SK-N-SH treated with all-trans-retinoic acid at 6 μM for 48 hours (cell line): ENCODE measurements around the gene SPATS2L.

Experiments
- ATAC-seq: fragments of 200-7000 bp; cut with Tn5 transposase; 3 replicates; pipeline ENCODE4 v1.9.1; 2020; ENCODE audit warnings: mild to moderate bottlenecking, moderate library complexity
- ARNTL ChIP-seq: fragments of 450-650 bp; formaldehyde crosslinking; IDR thresholded peaks from 2 replicates; pipeline ENCODE4 v1.5.0; 2020; ENCODE audit warnings: low read depth, mild to moderate bottlenecking, moderate library complexity, borderline replicate concordance
- CSDC2 ChIP-seq: fragments of 250-450 bp; sonication (Bioruptor Pico); IDR thresholded peaks from 2 replicates; pipeline ENCODE4 v1.5.0; 2020; ENCODE audit warnings: mild to moderate bottlenecking, moderate library complexity
- GLIS3 ChIP-seq: fragments of 250-450 bp; sonication (Bioruptor Pico); IDR thresholded peaks from 2 replicates; pipeline ENCODE4 v1.5.0; 2020; ENCODE audit warnings: mild to moderate bottlenecking, moderate library complexity
- ISL1 ChIP-seq: fragments of 250-450 bp; sonication (Bioruptor Pico); IDR thresholded peaks from 2 replicates; pipeline ENCODE4 v2.1.2; 2022; ENCODE audit warnings: mild to moderate bottlenecking, moderate library complexity
- OSR1 ChIP-seq: fragments of 250-450 bp; sonication (Bioruptor Pico); IDR thresholded peaks from 2 replicates; pipeline ENCODE4 v1.8.0; 2022; ENCODE audit warnings: moderate library complexity, mild to moderate bottlenecking, inconsistent platforms
- RARB ChIP-seq: fragments of 250-450 bp; sonication (Bioruptor Pico); IDR thresholded peaks from 2 replicates; pipeline ENCODE4 v1.8.0; 2021; ENCODE audit warnings: mild to moderate bottlenecking, moderate library complexity
- SNAI2 ChIP-seq: fragments of 250-450 bp; sonication (Bioruptor Pico); IDR thresholded peaks from 2 replicates; pipeline ENCODE4 v1.5.0; 2020; ENCODE audit warnings: mild to moderate bottlenecking, moderate library complexity
- TCF4 ChIP-seq: fragments of 250-450 bp; sonication (Bioruptor Pico); IDR thresholded peaks from 2 replicates; pipeline ENCODE4 v1.8.0; 2021; ENCODE audit warnings: mild to moderate bottlenecking, moderate library complexity, borderline replicate concordance
- TOX ChIP-seq: fragments of 250-450 bp; sonication (Bioruptor Pico); IDR thresholded peaks from 2 replicates; pipeline ENCODE4 v1.8.0; 2021; ENCODE audit warnings: mild to moderate bottlenecking, moderate library complexity, borderline replicate concordance
- ZC3H10 ChIP-seq: fragments of 250-450 bp; sonication (Bioruptor Pico); IDR thresholded peaks from 2 replicates; pipeline ENCODE4 v1.5.1; 2021; ENCODE audit warnings: mild to moderate bottlenecking, moderate library complexity
- ZFP3 ChIP-seq: fragments of 250-450 bp; sonication (Bioruptor Pico); IDR thresholded peaks from 2 replicates; pipeline ENCODE4 v1.5.0; 2020; ENCODE audit warnings: mild to moderate bottlenecking, moderate library complexity
- ZFP30 ChIP-seq: fragments of 450-650 bp; formaldehyde crosslinking; IDR thresholded peaks from 2 replicates; pipeline ENCODE4 v1.5.0; 2022; ENCODE audit warnings: mild to moderate bottlenecking, moderate library complexity
- ZNF8 ChIP-seq: fragments of 450-650 bp; formaldehyde crosslinking; IDR thresholded peaks from 2 replicates; pipeline ENCODE4 v1.5.0; 2020; ENCODE audit warnings: mild to moderate bottlenecking, moderate library complexity
- TF ChIP-seq, protein P1 (sequence below): fragments of 250-450 bp; sonication (Bioruptor Pico); IDR thresholded peaks from 2 replicates; pipeline ENCODE4 v1.5.1; 2020; ENCODE audit warnings: low read depth, mild to moderate bottlenecking, moderate library complexity
- TF ChIP-seq, protein P2 (sequence below): fragments of 250-450 bp; sonication (Bioruptor Pico); IDR thresholded peaks from 2 replicates; pipeline ENCODE4 v1.5.0; 2020; ENCODE audit warnings: mild to moderate bottlenecking, moderate library complexity
- TF ChIP-seq, protein P3 (sequence below): fragments of 250-450 bp; sonication (Bioruptor Pico); IDR thresholded peaks from 2 replicates; pipeline ENCODE4 v1.8.0; 2021; ENCODE audit warnings: low read depth, mild to moderate bottlenecking, moderate library complexity, borderline replicate concordance
- TF ChIP-seq, protein P4 (sequence below): fragments of 250-450 bp; sonication (Bioruptor Pico); IDR thresholded peaks from 2 replicates; pipeline ENCODE4 v1.8.0; 2020; ENCODE audit warnings: mild to moderate bottlenecking, moderate library complexity, borderline replicate concordance
- TF ChIP-seq, protein P5 (sequence below): fragments of 250-450 bp; sonication (Bioruptor Pico); IDR thresholded peaks from 2 replicates; pipeline ENCODE4 v1.5.1; 2021; ENCODE audit warnings: mild to moderate bottlenecking, moderate library complexity

SPATS2L gene

DNA sequence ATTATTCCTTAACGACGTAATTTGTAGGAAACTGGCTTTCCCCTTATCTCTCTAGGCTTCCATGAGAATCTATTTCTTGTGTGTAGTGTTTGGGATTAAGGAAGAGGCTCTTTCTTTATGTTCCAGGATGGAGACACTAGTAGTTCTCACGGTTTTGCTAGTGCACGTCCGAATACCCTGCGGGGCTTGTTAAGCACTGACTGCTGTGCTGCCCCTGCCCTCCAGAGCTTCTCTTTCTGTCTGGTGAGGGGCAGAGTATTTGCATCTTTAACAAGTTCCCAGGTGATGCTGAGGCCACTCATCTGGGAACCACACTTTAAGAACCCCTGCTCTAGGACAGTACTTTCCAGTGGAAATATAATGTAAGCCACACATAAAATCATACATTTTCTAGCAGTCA is 76.4 kb downstream of the SPATS2L start:
- no peak for ATAC-seq
- TF ChIP-seq GLIS3 (CRISPR knock-in tag), result no peak
- TF ChIP-seq OSR1, result no peak
- TF ChIP-seq, protein P1, sequence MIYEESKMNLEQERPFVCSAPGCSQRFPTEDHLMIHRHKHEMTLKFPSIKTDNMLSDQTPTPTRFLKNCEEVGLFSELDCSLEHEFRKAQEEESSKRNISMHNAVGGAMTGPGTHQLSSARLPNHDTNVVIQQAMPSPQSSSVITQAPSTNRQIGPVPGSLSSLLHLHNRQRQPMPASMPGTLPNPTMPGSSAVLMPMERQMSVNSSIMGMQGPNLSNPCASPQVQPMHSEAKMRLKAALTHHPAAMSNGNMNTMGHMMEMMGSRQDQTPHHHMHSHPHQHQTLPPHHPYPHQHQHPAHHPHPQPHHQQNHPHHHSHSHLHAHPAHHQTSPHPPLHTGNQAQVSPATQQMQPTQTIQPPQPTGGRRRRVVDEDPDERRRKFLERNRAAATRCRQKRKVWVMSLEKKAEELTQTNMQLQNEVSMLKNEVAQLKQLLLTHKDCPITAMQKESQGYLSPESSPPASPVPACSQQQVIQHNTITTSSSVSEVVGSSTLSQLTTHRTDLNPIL (CRISPR knock-in tag), result no peak
- TF ChIP-seq CSDC2 (CRISPR knock-in tag), result no peak
- no peak for TF ChIP-seq ARNTL (CRISPR knock-in tag)
- TF ChIP-seq ZNF8, result no peak
- no peak for TF ChIP-seq SNAI2
- TF ChIP-seq, protein P2, sequence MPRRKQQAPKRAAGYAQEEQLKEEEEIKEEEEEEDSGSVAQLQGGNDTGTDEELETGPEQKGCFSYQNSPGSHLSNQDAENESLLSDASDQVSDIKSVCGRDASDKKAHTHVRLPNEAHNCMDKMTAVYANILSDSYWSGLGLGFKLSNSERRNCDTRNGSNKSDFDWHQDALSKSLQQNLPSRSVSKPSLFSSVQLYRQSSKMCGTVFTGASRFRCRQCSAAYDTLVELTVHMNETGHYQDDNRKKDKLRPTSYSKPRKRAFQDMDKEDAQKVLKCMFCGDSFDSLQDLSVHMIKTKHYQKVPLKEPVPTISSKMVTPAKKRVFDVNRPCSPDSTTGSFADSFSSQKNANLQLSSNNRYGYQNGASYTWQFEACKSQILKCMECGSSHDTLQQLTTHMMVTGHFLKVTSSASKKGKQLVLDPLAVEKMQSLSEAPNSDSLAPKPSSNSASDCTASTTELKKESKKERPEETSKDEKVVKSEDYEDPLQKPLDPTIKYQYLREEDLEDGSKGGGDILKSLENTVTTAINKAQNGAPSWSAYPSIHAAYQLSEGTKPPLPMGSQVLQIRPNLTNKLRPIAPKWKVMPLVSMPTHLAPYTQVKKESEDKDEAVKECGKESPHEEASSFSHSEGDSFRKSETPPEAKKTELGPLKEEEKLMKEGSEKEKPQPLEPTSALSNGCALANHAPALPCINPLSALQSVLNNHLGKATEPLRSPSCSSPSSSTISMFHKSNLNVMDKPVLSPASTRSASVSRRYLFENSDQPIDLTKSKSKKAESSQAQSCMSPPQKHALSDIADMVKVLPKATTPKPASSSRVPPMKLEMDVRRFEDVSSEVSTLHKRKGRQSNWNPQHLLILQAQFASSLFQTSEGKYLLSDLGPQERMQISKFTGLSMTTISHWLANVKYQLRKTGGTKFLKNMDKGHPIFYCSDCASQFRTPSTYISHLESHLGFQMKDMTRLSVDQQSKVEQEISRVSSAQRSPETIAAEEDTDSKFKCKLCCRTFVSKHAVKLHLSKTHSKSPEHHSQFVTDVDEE, result no peak
- TF ChIP-seq, protein P3, sequence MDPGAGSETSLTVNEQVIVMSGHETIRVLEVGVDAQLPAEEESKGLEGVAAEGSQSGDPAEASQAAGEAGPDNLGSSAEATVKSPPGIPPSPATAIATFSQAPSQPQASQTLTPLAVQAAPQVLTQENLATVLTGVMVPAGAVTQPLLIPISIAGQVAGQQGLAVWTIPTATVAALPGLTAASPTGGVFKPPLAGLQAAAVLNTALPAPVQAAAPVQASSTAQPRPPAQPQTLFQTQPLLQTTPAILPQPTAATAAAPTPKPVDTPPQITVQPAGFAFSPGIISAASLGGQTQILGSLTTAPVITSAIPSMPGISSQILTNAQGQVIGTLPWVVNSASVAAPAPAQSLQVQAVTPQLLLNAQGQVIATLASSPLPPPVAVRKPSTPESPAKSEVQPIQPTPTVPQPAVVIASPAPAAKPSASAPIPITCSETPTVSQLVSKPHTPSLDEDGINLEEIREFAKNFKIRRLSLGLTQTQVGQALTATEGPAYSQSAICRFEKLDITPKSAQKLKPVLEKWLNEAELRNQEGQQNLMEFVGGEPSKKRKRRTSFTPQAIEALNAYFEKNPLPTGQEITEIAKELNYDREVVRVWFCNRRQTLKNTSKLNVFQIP, result no peak
- TF ChIP-seq ZFP3, result no peak
- TF ChIP-seq ZFP30, result no peak
- TF ChIP-seq TCF4, result no peak
- TF ChIP-seq, protein P4, sequence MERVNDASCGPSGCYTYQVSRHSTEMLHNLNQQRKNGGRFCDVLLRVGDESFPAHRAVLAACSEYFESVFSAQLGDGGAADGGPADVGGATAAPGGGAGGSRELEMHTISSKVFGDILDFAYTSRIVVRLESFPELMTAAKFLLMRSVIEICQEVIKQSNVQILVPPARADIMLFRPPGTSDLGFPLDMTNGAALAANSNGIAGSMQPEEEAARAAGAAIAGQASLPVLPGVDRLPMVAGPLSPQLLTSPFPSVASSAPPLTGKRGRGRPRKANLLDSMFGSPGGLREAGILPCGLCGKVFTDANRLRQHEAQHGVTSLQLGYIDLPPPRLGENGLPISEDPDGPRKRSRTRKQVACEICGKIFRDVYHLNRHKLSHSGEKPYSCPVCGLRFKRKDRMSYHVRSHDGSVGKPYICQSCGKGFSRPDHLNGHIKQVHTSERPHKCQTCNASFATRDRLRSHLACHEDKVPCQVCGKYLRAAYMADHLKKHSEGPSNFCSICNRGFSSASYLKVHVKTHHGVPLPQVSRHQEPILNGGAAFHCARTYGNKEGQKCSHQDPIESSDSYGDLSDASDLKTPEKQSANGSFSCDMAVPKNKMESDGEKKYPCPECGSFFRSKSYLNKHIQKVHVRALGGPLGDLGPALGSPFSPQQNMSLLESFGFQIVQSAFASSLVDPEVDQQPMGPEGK (CRISPR knock-in tag), result no peak
- no peak for TF ChIP-seq RARB (CRISPR knock-in tag)
- TF ChIP-seq ISL1 (CRISPR knock-in tag), result no peak
- TF ChIP-seq ZC3H10 (CRISPR knock-in tag), result no peak
- TF ChIP-seq, protein P5, sequence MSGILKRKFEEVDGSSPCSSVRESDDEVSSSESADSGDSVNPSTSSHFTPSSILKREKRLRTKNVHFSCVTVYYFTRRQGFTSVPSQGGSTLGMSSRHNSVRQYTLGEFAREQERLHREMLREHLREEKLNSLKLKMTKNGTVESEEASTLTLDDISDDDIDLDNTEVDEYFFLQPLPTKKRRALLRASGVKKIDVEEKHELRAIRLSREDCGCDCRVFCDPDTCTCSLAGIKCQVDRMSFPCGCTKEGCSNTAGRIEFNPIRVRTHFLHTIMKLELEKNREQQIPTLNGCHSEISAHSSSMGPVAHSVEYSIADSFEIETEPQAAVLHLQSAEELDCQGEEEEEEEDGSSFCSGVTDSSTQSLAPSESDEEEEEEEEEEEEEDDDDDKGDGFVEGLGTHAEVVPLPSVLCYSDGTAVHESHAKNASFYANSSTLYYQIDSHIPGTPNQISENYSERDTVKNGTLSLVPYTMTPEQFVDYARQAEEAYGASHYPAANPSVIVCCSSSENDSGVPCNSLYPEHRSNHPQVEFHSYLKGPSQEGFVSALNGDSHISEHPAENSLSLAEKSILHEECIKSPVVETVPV (CRISPR knock-in tag), result no peak
- TF ChIP-seq TOX (CRISPR knock-in tag), result no peak

DNA sequence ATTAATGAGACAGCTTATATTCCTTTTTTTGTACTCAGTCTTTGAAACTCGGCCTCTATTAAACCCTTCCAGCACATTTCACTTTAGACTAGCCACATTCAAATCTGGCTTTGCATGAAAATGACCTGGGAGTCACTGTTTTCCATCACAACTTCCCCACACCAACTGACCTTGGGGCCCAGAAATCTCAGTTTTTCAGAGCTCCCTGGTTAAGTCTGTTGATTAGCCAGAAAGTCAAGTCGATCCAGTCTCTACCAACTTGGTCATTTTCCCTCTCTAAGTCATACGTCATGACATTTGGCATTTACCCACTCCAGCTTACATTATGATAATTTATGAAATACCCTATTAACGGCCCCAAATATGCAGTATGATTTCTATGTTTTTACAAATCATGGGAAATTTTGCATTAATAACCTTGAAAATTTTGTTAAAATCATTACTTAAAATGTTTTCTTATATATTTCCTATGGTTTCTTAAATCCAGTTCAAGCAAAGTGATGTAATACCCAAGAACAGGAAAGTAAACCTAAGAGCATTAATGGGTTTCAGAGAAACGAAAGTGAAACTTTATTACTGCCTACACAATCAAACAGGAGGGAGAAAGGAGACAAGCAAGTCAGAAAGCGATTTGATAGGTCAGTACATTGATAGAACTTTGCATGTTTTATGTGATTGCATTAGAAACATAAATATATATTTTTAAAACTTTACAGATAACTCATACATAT is 77.1 kb downstream of the SPATS2L start:
- ATAC-seq, result peak; percentile 76
- TF ChIP-seq, protein P5 (CRISPR knock-in tag), result no peak
- TF ChIP-seq, protein P3, result no peak
- TF ChIP-seq TCF4, result no peak
- no peak for TF ChIP-seq TOX (CRISPR knock-in tag)
